Glomerular endothelial cell (primary cell): ENCODE data around the gene CYP11A1. TPM values are rescaled to one million over a fixed set of nuclear protein-coding genes. Genes with fewer than 3 reads are reported as not detected.
A peak's percentile ranks its signal among the peaks of the same experiment; 100 is the strongest.
"Not testable (repeated sequence)": the region's sequence is repeated elsewhere in the genome, so short reads cannot be mapped to it uniquely, and the experiment has no call there.

ENCODE experiments used
- DNase-seq: peaks from one replicate; pipeline ENCODE4 v3.0.0-alpha.2; 2011; ENCODE audit warnings: low read depth, low spot score; ENCODE audit errors: extremely low read depth
- total RNA-seq: library from RNA; depleted of rRNA; stranded (reverse); fragments of >200 nt; gene quantifications from 2 replicates; pipeline ENCODE4 v1.2.3, GENCODE V29; 2015

CYP11A1 gene
- total RNA-seq, 1 donor from 2014 or later, result not detected

GRCh38 chr15:74376226-74376625 is 8.8 kb upstream of the CYP11A1 start:
- DNase-seq, result no peak

- peak; percentile 65 for DNase-seq
Observed at GRCh38 chr15:74375303-74375693, 7.9 kb upstream of the CYP11A1 start.

- DNase-seq, result no peak
Observed at GRCh38 chr15:74374648-74375302, 7.3 kb upstream of the CYP11A1 start.

GRCh38 chr15:74373731-74374647 is 6.5 kb upstream of the CYP11A1 start:
- DNase-seq, result no peak

GRCh38 chr15:74373056-74373650 is 5.7 kb upstream of the CYP11A1 start:
- no peak for DNase-seq

GRCh38 chr15:74370471-74370870 is 3.0 kb upstream of the CYP11A1 start:
- DNase-seq, result no peak

- DNase-seq, result no peak
Observed at GRCh38 chr15:74369756-74370155, 2.3 kb upstream of the CYP11A1 start.

- no peak for DNase-seq
Observed at GRCh38 chr15:74369084-74369745, 1.8 kb upstream of the CYP11A1 start.

- DNase-seq, result no peak
Observed at GRCh38 chr15:74368121-74368520, 675 bp upstream of the CYP11A1 start.

- no peak for DNase-seq
Observed at GRCh38 chr15:74365598-74366445, 1.6 kb downstream of the CYP11A1 start.

GRCh38 chr15:74364936-74365597 is 2.4 kb downstream of the CYP11A1 start:
- DNase-seq, result no peak

- DNase-seq, result no peak
Observed at GRCh38 chr15:74362482-74362881, 5.0 kb downstream of the CYP11A1 start.

- DNase-seq, result not testable (repeated sequence)
Observed at GRCh38 chr15:74360855-74361254, 6.6 kb downstream of the CYP11A1 start.

GRCh38 chr15:74359376-74359775 is 8.1 kb downstream of the CYP11A1 start:
- DNase-seq, result not testable (repeated sequence)

GRCh38 chr15:74357514-74357913 is 9.9 kb downstream of the CYP11A1 start:
- DNase-seq, result not testable (repeated sequence)

- DNase-seq, result not testable (repeated sequence)
Observed at GRCh38 chr15:74356050-74356449, 11.4 kb downstream of the CYP11A1 start.

GRCh38 chr15:74353992-74354391 is 13.5 kb downstream of the CYP11A1 start:
- not testable (repeated sequence) for DNase-seq

GRCh38 chr15:74352393-74352910 is 15.0 kb downstream of the CYP11A1 start:
- DNase-seq, result no peak

- no peak for DNase-seq
Observed at GRCh38 chr15:74351670-74352069, 15.8 kb downstream of the CYP11A1 start.
